Bronchial epithelial cell (primary cell): ENCODE data around the gene SLC35B1. TPM values are rescaled to one million over a fixed set of nuclear protein-coding genes. Genes with fewer than 3 reads are reported as not detected.

Experiments
- DNase-seq: peaks from one replicate; pipeline ENCODE4 v3.0.0-alpha.2; 2010; ENCODE audit warnings: low read depth
- FAIRE-seq: peaks from 2 replicates; lab custom pipeline; 2011; peaks lifted over from hg19 to GRCh38; lab: Jason Lieb, UNC
- H3K27me3 ChIP-seq: 2 replicates; pipeline ENCODE4 v1.5.1; 2011; ENCODE audit warnings: low read length; ENCODE audit not compliant: control insufficient read depth, insufficient read depth
- H3K36me3 ChIP-seq: 2 replicates; pipeline ENCODE4 v1.5.1; 2011; ENCODE audit warnings: low read length; ENCODE audit not compliant: control insufficient read depth, insufficient read depth
- H3K4me3 ChIP-seq: 2 replicates; pipeline ENCODE4 v1.5.1; 2011; ENCODE audit warnings: mild to moderate bottlenecking, low read depth, low read length, control low read depth
- total RNA-seq: library from RNA; depleted of rRNA; stranded (reverse); fragments of >200 nt; gene quantifications from 2 replicates; pipeline ENCODE4 v1.2.1, GENCODE V29; 2014
- TF ChIP-seq, protein P1 (sequence below): IDR thresholded peaks from 2 replicates; pipeline ENCODE4 v1.5.1; 2011; ENCODE audit warnings: mild to moderate bottlenecking, moderate library complexity, low read length, control low read depth, inconsistent platforms; ENCODE audit not compliant: insufficient read depth, severe bottlenecking

The SLC35B1 gene
- total RNA-seq, 1 donor from 2014 or later: 91.1 TPM

DNA sequence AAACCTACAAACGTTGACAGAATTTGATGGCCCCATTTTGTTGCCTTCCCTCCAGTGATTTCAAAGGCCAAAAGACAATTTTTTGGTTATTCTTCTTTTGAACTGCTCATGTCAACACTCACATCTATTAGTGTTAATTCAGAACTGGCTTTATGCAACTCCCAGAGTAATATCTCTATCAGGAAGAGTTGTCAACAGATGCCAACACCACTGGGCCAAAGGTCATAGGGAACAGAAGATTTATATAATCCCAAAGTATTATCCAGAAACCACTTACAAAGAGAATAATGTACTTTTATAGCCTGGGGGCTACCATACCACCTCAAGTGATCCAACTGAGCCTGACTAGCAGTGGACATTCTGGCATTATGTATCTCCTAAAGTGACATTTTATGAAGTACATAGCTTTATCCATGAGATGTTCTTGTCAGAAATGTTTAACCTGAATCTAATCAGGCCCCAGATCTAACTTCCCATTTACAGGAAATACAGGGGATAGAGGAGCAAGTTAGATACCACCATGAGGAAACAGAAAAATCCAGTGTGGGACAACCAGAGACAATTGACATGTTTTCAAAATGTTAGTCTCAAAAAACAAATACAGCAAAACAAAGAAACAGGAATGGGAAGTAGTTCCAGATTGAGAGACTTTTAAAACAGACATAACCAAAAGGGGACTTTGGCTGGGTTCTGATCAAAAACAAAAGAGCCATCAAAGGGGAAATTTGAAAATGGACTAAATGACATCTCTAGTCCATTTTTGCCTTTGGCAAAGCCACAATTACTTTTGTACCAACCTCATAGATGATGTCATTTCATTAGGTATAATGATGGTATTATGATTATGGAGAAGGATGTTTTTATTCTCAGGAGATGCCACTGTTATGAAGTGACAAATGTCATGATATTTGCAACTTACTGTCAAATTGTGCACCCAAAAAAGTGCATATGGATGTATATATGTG, 37.7 kb upstream of the SLC35B1 start:
- no peak for DNase-seq
- FAIRE-seq: no peak
- Histone ChIP-seq H3K36me3 (no peaks in the 10 kb centered on the region), H3K4me3 (no peak overlapping the region), H3K27me3 (no peaks in the 10 kb centered on the region)
- TF ChIP-seq, protein P1, sequence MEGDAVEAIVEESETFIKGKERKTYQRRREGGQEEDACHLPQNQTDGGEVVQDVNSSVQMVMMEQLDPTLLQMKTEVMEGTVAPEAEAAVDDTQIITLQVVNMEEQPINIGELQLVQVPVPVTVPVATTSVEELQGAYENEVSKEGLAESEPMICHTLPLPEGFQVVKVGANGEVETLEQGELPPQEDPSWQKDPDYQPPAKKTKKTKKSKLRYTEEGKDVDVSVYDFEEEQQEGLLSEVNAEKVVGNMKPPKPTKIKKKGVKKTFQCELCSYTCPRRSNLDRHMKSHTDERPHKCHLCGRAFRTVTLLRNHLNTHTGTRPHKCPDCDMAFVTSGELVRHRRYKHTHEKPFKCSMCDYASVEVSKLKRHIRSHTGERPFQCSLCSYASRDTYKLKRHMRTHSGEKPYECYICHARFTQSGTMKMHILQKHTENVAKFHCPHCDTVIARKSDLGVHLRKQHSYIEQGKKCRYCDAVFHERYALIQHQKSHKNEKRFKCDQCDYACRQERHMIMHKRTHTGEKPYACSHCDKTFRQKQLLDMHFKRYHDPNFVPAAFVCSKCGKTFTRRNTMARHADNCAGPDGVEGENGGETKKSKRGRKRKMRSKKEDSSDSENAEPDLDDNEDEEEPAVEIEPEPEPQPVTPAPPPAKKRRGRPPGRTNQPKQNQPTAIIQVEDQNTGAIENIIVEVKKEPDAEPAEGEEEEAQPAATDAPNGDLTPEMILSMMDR: no peak

DNA sequence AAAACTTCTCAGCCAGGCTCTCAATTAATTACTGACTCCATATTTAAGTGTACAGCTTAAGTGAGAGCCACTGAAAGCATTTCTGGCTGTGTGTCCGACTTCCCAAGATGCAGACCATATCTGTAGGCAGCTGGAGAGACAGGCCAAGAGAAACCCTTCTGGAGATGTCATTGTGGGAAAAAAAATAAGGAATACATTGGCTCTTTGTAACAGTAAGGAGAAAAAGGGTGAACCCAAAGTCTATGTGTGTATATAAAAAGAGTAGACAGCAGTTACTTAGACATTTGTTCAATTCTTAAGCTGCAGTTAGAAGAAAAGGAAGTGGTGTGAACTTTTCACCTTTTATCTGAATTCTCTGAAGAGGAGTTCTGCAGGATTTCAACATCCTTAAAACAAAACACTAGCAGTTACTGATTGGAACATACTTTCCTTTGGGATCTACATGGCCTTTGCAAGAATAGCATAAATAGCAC, 34.4 kb upstream of the SLC35B1 start:
- Histone ChIP-seq H3K36me3 (no peaks in the 10 kb centered on the region), H3K27me3 (no peaks in the 10 kb centered on the region), H3K4me3 (no peak overlapping the region)
- DNase-seq: peak; percentile 20
- TF ChIP-seq, protein P1: no peak
- no peak for FAIRE-seq

DNA sequence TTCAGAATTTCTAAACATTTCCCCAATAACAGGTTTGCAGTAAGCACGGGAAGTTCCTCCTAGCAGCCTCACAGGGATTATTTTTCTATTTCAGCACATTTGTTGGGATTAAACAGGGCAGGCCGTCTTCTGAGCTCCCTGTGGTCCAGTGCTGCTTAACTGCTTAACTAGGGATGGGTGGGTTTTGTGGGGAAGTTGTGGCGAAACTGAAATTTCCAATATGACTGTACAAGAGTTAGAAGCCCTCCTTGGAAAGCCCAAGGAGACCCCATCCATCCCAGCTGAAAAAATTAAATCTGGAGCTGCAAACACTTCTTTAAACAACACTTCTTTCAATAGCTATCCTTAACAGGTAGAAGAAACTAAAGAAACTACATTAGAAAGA, 33.9 kb upstream of the SLC35B1 start:
- TF ChIP-seq, protein P1: no peak
- DNase-seq (no peak), FAIRE-seq (no peak)
- no peak overlapping the region for H3K4me3 ChIP-seq
- H3K36me3 ChIP-seq: no peaks in the 10 kb centered on the region
- H3K27me3 ChIP-seq: no peaks in the 10 kb centered on the region

DNA sequence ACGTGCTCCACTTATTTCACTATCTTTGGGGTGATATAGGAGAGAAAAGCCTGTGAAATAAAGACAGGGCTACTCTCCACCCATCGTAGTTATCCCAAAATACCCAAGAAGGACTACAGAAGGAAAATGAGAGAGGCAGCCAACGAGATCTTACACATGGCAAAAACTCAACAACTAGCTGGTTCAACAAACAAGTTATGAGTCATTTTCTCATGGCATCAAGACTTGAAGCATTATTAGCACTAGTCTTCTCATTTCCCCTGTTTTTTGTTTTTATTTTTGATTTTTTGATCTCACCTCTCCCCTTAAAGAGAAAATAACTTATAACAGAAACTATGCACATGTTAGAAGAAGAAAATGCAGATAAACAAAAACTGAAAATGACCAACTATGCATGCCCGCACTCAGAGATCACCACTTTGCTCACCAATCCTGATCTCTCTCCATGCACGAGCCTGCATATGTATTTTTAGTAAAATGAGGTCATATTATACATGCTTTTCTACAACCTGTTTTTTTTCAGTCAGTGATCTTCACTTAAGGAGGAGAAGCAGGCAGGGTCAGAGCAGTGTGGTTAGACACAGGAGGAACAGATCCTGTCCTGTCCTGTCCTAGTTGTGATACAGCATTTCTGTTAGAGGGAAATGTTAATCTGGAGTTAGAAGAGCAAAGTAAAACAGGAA, 33.4 kb upstream of the SLC35B1 start:
- no peak for FAIRE-seq
- Histone ChIP-seq H3K4me3 (no peak overlapping the region), H3K27me3 (no peaks in the 10 kb centered on the region), H3K36me3 (no peaks in the 10 kb centered on the region)
- DNase-seq: peak; percentile 70
- TF ChIP-seq, protein P1: no peak

DNA sequence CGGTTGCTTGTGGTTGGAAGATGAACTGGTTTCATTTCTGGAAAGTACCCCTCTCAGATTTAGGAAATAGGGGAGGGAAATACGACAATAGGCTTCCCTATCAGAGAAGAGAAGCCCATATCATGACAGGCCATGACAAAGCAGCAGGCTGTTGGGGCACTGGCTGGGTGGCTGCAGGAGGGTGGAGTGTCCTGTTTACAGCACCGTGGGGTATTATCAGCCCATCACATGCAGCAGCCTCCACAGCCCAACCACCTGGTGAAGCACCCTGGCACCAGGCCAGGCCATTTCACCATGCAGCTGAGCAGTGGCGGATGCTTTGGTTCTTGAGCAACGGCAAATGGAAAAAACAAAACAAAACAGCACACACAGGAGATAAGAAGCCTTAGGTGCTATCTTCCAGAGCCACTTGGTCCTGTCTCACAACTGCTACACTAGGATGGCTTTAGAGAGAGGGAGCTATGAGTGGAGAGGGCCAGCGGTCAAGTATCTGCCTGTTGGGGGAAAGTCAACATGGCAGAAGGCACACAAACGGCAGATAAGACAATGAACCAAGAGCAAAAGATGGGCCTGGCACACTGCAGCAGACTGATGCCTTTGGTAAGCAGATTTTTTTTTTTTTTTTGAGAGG, 32.0 kb upstream of the SLC35B1 start:
- FAIRE-seq: no peak
- H3K4me3 ChIP-seq: no peak overlapping the region
- TF ChIP-seq, protein P1: no peak
- no peaks in the 10 kb centered on the region for H3K27me3 ChIP-seq
- peak; percentile 49 for DNase-seq
- no peaks in the 10 kb centered on the region for H3K36me3 ChIP-seq
